ENCODE results near the gene GALNT17. TPM values are rescaled to one million over a fixed set of nuclear protein-coding genes. Genes with fewer than 3 reads are reported as not detected.

GALNT17 gene
- total RNA-seq, 1 donor from 2014 or later, result 1.7 TPM

GRCh38 chr7:71739520-71740173 lies 607.7 kb downstream of the GALNT17 start:
- no peak for DNase-seq (ENCODE audit: low spot score)

DNA sequence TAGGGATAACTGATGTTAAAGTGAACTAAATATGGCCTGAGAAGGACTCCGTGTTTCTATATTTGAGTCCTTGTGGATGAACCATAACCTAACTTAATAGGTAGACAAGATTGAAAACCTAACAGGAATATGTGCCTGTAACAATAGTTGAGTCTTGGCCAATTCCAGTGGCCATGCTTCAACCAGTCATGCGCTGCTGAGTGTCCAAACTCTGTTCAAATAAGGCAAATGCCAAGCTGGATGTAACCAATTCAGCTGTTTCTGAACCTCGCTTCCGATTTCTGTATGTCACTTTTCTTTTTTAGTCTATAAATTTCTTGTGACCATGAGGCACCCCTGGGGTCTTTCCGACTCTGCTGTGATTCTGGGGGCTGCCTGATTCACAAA lies 608.2 kb downstream of the GALNT17 start:
- DNase-seq (ENCODE audit: low spot score), result no peak

GRCh38 chr7:71746006-71746405 lies 614.1 kb downstream of the GALNT17 start:
- DNase-seq (ENCODE audit: low spot score), result no peak

DNA sequence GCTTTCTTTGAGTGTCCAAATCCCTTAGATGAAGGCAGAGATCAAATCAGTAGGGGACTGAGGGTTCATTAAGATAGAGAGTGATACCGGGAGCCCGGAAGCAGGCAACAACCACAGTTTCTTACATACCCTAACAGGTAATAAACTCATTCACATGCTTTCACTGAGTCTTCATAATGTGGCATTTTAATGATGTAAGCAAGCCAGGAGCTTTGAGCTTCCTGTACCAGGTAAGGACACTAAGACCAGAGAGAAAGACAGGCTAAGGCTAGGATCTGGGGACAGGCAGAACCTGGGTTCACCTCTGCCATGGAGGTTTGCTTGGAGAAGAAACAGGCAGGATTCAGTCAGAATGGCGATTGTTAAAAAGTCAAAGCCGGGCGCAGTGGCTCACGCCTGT lies 618.3 kb downstream of the GALNT17 start:
- no peak for DNase-seq (ENCODE audit: low spot score)

GRCh38 chr7:71752171-71752935 lies 620.4 kb downstream of the GALNT17 start:
- DNase-seq (ENCODE audit: low spot score), result peak; percentile 48

GRCh38 chr7:71753236-71753635 lies 621.3 kb downstream of the GALNT17 start:
- no peak for DNase-seq (ENCODE audit: low spot score)

- DNase-seq (ENCODE audit: low spot score), result no peak
These were observed 622.2 kb downstream of the GALNT17 start for GRCh38 chr7:71753956-71754664.

DNA sequence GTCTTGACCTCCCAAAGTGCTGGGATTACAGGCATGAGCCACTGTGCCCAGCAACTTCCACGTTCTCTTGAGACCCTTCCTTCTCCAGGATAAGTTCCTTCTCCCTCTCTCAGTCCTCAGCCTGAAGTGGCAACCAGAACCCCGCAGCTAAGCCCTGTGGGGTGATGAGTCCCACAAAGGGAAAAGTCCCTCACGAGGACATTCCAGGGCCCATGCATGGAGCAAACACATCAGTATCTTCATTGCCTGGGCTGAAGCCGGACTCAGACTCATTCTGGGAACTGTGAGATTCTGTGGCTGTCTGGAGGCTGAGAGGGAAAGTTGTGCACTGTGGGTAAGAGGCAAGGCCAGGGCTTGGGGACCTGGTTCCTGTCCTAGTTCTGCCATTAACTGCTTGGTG lies 622.9 kb downstream of the GALNT17 start:
- DNase-seq (ENCODE audit: low spot score), result no peak

DNA sequence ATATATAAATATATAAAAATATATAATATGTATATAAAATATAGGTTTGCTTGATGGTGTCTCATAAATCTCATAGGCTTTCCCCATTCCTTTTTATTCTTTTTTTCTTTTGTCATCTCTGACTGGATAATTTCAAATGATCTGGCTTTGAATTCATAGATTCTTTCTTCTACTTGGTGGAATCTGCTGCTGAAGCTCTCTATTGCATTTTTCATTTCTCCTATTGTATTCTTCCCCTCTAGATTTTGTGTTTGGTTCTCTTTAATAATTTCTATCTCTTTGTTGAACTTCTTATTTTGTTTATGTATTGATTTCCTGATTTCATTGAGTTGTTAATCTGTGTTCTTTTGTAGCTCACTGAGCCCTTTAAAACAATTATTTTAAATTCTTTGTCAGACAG lies 629.4 kb downstream of the GALNT17 start:
- DNase-seq (ENCODE audit: low spot score), result no peak
